Activated B cell treated with CpG ODN at 0.5 μM for 24 hours (primary cell): ENCODE results near the gene ABCA5. TPM values are rescaled to one million over a fixed set of nuclear protein-coding genes. Genes with fewer than 3 reads are reported as not detected.

Source experiments
- ATAC-seq: fragments of 200-7000 bp; cut with Tn5 transposase; one replicate; pipeline ENCODE4 v1.10.0; 2021; ENCODE audit warnings: low read depth, mild to moderate bottlenecking, moderate library complexity
- CTCF ChIA-PET: fragments of 350-600 bp; sonication (Branson Sonifier 250); formaldehyde crosslinking; loops from one replicate; lab custom pipeline; 2021; ENCODE audit warnings: antibody characterized with exemption; lab: Charles Lee
- POLR2A ChIA-PET: fragments of 350-600 bp; sonication (Branson Sonifier 250); formaldehyde crosslinking; loops from one replicate; lab custom pipeline; 2021; ENCODE audit warnings: antibody characterized with exemption; lab: Charles Lee
- DNase-seq: peaks from one replicate; pipeline ENCODE4 v3.0.0; 2022
- H3K27ac Mint-ChIP-seq: one replicate; pipeline ENCODE4 v1.8.0; 2020; ENCODE audit warnings: mixed read lengths
- H3K27me3 Mint-ChIP-seq: one replicate; pipeline ENCODE4 v1.8.0; 2021; ENCODE audit warnings: mixed read lengths
- H3K36me3 Mint-ChIP-seq: one replicate; pipeline ENCODE4 v1.8.0; 2021; ENCODE audit warnings: low read depth, mixed read lengths
- H3K4me1 Mint-ChIP-seq: one replicate; pipeline ENCODE4 v1.8.0; 2021; ENCODE audit warnings: mixed read lengths
- H3K4me3 Mint-ChIP-seq: one replicate; pipeline ENCODE4 v1.8.0; 2020; ENCODE audit warnings: mild to moderate bottlenecking, mixed read lengths
- H3K9me3 Mint-ChIP-seq: one replicate; pipeline ENCODE4 v1.8.0; 2020; ENCODE audit warnings: mixed read lengths
- intact Hi-C: fragments of 100-400 bp; cut with micrococcal nuclease; formaldehyde crosslinking; loops from one replicate; pipeline ENCODE4 v1.15.1; 2024
- total RNA-seq: library from RNA; stranded (reverse); gene quantifications from 2 replicates; pipeline ENCODE4 v1.2.3, GENCODE V29; 2022
- TF ChIP-seq, protein P1 (sequence below): fragments of 200-600 bp; IDR thresholded peaks from one replicate; pipeline ENCODE4 v1.8.0; 2022; ENCODE audit warnings: antibody characterized with exemption, mild to moderate bottlenecking

Gene ABCA5
- total RNA-seq, 1 donor from 2014 or later: 30.3 TPM

DNA sequence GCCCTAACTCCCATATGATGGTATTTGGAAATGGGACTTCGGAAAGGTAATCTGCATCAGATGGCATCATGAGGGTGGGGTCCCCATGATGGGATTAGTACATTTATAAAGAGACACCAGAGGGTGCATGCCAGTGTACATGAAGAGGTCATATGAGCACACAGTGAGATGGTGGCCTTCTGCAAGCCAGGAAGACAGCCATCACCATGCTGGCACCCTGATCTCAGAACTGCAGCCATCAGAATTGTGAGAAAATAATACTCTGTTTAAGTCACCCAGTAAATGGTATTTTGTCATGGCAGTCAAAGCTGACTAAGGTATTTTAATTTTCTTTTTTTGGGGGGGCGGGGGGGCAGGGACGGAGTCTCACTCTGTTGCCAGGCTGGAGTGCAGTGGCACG lies 51.2 kb downstream of the ABCA5 start:
- H3K4me1 Mint-ChIP-seq: no peaks in the 10 kb centered on the region
- no peaks in the 10 kb centered on the region for H3K9me3 Mint-ChIP-seq
- no peaks in the 10 kb centered on the region for H3K27me3 Mint-ChIP-seq
- no peak overlapping the region for H3K27ac Mint-ChIP-seq
- TF ChIP-seq, protein P1, sequence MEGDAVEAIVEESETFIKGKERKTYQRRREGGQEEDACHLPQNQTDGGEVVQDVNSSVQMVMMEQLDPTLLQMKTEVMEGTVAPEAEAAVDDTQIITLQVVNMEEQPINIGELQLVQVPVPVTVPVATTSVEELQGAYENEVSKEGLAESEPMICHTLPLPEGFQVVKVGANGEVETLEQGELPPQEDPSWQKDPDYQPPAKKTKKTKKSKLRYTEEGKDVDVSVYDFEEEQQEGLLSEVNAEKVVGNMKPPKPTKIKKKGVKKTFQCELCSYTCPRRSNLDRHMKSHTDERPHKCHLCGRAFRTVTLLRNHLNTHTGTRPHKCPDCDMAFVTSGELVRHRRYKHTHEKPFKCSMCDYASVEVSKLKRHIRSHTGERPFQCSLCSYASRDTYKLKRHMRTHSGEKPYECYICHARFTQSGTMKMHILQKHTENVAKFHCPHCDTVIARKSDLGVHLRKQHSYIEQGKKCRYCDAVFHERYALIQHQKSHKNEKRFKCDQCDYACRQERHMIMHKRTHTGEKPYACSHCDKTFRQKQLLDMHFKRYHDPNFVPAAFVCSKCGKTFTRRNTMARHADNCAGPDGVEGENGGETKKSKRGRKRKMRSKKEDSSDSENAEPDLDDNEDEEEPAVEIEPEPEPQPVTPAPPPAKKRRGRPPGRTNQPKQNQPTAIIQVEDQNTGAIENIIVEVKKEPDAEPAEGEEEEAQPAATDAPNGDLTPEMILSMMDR: no peak
- ChIA-PET CTCF (no interaction called here), POLR2A (no interaction called here)
- H3K36me3 Mint-ChIP-seq: peaks cover 16% of the 10 kb centered on the region
- intact Hi-C loops: no loop called here
- H3K4me3 Mint-ChIP-seq: no peak overlapping the region
- ATAC-seq (no peak), DNase-seq (no peak)

DNA sequence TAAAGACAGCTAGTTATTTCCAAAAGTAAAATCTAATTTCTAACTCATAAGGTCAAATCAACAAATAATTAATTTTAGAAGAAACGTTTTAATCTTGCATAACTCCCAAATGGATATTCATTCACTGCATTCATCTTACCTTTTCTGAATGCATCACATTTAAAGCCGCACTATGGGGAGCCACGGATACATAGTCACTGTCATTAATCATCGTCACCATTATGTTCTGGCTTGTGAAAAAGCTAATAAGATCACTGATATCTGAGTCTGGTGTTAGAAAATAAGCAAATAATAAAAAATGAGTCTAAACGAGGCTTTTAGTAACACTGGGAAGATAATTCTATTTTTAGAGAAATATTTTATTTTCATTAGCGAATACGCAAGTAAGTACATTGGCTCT lies 55.9 kb downstream of the ABCA5 start:
- CTCF ChIA-PET: no interaction called here
- intact Hi-C loops: no loop called here
- H3K4me1 Mint-ChIP-seq: no peaks in the 10 kb centered on the region

DNA sequence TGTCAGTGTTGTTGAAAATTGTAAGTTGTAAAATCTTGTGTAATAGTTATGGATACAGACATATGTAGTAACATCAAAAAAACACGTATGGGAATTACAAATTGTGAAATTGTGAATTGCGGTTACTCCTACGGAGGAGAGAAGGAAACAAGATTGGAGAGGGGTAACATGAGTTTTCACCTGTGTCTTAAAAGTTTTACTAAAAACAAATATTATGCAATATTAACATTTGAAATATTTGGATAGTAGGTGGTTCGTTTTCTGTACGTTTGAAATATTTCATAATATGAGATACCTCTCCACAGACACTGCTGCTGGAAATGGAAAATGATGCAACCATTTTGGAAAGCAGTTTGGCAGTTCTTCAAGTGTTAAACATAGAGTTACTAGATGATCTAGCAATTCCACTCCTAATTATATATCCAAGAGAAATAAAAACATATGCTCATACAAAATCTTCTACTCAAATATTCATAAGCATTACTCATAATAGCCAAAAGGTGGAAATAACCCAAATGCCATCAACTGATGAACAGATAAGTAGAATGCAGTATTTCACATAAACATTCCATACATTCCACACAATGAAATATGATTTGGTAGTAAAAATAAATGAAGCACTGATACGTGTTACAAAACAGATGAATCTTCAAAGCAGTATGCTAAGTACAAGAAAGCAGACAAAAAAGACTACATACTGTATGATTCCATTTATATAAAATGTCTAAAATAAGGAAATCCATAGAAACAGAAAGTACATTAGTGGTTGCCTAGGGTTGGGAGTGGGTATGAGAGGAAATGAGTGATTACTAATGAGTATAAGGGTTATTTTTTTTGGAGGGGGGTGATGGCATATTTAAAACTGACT lies 57.6 kb downstream of the ABCA5 start:
- no peak overlapping the region for H3K27ac Mint-ChIP-seq
- intact Hi-C loops: no loop called here
- DNase-seq (no peak), ATAC-seq (no peak)
- H3K36me3 Mint-ChIP-seq: peaks cover 2% of the 10 kb centered on the region
- no peaks in the 10 kb centered on the region for H3K27me3 Mint-ChIP-seq
- H3K4me1 Mint-ChIP-seq: no peaks in the 10 kb centered on the region
- POLR2A ChIA-PET: no interaction called here
- H3K4me3 Mint-ChIP-seq: no peak overlapping the region
- no peaks in the 10 kb centered on the region for H3K9me3 Mint-ChIP-seq
- TF ChIP-seq, protein P1: no peak
- CTCF ChIA-PET: no interaction called here

More for the DNA sequence above, 55.9 kb downstream of the ABCA5 start:
- no peak for ATAC-seq
- POLR2A ChIA-PET: no interaction called here
- Mint-ChIP-seq H3K4me3 (no peak overlapping the region), H3K9me3 (no peaks in the 10 kb centered on the region), H3K36me3 (peaks cover 5% of the 10 kb centered on the region), H3K27ac (no peak overlapping the region), H3K27me3 (no peaks in the 10 kb centered on the region)
- DNase-seq: no peak
- TF ChIP-seq, protein P1: no peak

DNA sequence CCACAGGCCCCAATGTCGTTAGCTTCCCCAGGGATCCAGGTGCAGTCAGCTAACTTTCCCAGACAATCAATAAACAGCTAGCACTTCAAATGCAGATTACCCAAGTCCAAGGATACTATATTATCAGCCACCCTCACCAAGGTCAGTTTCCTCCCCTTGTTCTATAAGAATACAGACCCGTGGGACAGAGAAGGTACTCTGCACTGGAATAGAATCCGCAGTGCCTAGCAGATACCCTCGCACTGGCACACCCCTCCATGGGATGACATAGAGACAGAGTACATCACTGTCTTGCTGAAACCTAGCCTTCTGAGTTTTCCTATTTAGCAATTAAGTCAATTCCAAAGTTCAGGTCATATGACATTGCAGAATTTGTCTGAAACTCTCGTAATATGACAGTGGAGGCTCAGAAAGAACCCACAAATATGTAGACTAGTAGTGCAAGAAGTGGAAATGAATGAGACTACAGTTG lies 58.4 kb downstream of the ABCA5 start:
- no peaks in the 10 kb centered on the region for H3K9me3 Mint-ChIP-seq
- DNase-seq (no peak), ATAC-seq (no peak)
- intact Hi-C loops: no loop called here
- no peaks in the 10 kb centered on the region for H3K27me3 Mint-ChIP-seq
- H3K36me3 Mint-ChIP-seq: peaks cover 4% of the 10 kb centered on the region
- no peak overlapping the region for H3K27ac Mint-ChIP-seq
- no peaks in the 10 kb centered on the region for H3K4me1 Mint-ChIP-seq
- ChIA-PET POLR2A (no interaction called here), CTCF (no interaction called here)
- TF ChIP-seq, protein P1: no peak
- no peak overlapping the region for H3K4me3 Mint-ChIP-seq

DNA sequence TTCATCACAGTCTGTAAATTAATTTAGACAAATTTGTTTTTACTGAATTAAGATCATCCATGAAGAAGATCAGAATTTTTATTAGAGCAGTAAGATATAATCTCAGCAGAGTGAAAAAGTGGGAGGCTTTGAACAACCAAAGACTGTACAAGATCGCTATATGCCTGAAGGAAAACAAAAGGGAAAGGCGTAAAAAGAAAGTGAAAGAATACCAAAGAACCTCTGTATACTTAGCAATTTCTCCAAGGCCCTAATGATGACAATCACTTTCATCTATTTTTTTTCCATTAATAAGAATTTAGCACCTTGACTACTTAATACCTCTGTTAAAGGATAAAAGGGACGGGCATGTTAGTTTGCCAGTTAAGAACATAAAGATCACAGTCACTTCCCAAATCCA lies 59.7 kb downstream of the ABCA5 start:
- intact Hi-C loops: no loop called here
- POLR2A ChIA-PET: no interaction called here
- Mint-ChIP-seq H3K9me3 (no peaks in the 10 kb centered on the region), H3K27ac (no peak overlapping the region), H3K4me1 (no peaks in the 10 kb centered on the region), H3K36me3 (peaks cover 4% of the 10 kb centered on the region), H3K4me3 (no peak overlapping the region), H3K27me3 (no peaks in the 10 kb centered on the region)
- DNase-seq: no peak
- CTCF ChIA-PET: no interaction called here
- no peak for ATAC-seq
- TF ChIP-seq, protein P1: no peak
